SH-SY5Y (cell line): Measurements from ENCODE around the gene FBXW11.

Experiments used
- GATA2 ChIP-seq: IDR thresholded peaks from 2 replicates; pipeline ENCODE4 v1.6.1; 2011; ENCODE audit warnings: mild to moderate bottlenecking, low read depth, low read length
- GATA3 ChIP-seq: IDR thresholded peaks from 2 replicates; pipeline ENCODE4 v1.6.1; 2011; ENCODE audit warnings: low read depth, mild to moderate bottlenecking, low read length, moderate library complexity

DNA sequence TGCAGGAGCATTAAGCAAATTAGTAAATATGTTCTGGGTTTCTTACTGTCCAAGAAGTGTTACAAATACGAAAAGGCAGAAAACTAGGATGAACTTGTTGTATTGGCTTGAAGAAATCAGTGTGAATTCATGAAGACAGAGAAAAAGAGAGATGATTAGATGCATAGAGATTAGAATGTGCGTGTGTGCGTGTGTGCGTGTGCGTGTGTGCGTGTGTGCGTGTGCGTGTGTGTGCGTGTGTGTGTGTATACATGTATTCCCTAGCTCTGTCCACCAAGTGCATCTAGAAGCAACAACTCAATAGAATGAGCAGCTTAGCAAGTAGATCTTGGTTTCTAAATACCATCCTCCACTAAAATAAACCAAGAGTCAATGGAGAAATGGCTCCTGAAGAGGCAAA lies 179.3 kb downstream of the FBXW11 start:
- TF ChIP-seq GATA2 (no peak), GATA3 (no peak)
